ENCODE measurements around the gene SEMA7A. TPM values are rescaled to one million over a fixed set of nuclear protein-coding genes. Genes with fewer than 3 reads are reported as not detected.

Gene SEMA7A
- total RNA-seq, 1 donor from 2014 or later: 0.51 TPM

DNA sequence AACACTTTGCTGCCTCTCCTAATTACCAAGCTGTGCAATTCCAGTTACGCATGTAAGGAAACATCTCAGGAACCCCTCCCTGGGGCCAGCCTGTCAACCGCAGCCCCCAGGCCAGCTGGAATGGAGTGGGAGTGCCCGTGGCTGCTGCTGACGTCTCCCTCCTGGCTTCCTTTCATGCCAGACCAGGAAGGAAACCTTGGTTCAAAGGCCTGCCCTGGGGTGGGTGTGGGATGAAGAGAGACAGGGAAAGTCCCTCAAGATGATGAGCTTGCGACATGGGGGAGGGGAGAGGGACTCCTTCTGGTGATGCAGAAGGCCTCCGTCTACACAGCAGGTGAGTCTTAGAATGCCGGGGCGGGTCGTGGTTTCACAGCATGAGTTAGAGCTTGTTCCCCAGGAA is 54.9 kb downstream of the SEMA7A start:
- TF ChIP-seq, protein P1, sequence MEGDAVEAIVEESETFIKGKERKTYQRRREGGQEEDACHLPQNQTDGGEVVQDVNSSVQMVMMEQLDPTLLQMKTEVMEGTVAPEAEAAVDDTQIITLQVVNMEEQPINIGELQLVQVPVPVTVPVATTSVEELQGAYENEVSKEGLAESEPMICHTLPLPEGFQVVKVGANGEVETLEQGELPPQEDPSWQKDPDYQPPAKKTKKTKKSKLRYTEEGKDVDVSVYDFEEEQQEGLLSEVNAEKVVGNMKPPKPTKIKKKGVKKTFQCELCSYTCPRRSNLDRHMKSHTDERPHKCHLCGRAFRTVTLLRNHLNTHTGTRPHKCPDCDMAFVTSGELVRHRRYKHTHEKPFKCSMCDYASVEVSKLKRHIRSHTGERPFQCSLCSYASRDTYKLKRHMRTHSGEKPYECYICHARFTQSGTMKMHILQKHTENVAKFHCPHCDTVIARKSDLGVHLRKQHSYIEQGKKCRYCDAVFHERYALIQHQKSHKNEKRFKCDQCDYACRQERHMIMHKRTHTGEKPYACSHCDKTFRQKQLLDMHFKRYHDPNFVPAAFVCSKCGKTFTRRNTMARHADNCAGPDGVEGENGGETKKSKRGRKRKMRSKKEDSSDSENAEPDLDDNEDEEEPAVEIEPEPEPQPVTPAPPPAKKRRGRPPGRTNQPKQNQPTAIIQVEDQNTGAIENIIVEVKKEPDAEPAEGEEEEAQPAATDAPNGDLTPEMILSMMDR (IDR thresholded peaks at IDR 0.05): no peak
- no peaks in the 10 kb centered on the region for H3K27me3 Mint-ChIP-seq (ENCODE audit: unreplicated experiment)
- no peaks in the 10 kb centered on the region for H3K9me3 Mint-ChIP-seq (ENCODE audit: unreplicated experiment)
- peaks cover 17% of the 10 kb centered on the region for H3K4me1 Mint-ChIP-seq (ENCODE audit: unreplicated experiment)
- no peak for DNase-seq (ENCODE audit: extremely low spot score, unreplicated experiment)
- no peak overlapping the region for H3K4me3 Mint-ChIP-seq (ENCODE audit: unreplicated experiment)
- H3K27ac Mint-ChIP-seq (ENCODE audit: unreplicated experiment): no peak overlapping the region
- H3K36me3 Mint-ChIP-seq (ENCODE audit: unreplicated experiment): no peaks in the 10 kb centered on the region

DNA sequence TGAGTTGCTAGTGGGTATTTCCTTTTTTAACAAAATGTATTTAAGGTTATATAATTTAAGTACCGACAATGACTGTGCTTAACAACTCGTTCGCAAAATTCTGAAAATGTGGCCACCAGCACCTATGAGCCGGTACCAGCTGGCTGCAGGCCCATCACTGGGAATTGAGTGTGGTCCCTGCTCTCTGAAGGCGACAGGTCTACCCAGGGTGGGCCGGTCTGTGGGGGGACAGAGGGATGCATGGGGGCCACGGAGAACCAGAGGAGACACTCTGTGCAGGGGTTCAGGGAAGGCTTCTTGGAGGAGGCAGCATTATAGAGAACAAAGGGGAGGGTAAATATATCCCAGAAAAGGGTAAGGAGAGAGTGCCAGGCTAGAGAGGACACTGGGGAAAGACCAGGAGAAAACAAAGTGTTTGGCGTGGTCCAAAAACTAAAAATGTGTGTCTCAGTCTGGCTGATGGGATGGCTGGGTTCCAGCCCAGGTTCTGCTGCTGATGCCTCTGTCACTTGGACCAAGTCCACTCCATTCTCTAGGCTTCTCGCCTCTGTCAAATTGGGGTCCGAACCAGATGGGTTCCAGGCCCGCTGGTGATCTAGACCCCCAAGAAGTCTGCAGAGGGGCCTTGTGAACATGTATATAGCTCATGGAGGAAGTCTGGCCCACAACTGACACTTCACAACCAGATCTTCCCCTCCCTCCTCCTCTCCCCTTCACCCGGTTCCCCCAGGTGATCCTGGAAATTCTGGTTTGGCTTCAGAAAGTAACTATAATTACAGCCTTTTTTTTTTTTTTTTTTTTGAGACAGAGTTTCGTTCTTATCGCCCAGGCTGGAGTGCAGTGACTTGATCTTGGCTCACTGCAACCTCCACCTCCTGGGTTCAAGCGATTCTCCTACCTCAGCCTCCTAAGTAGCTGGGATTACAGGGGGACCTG is 55.7 kb downstream of the SEMA7A start:
- Mint-ChIP-seq H3K4me3 (ENCODE audit: unreplicated experiment) (no peak overlapping the region), H3K36me3 (ENCODE audit: unreplicated experiment) (no peaks in the 10 kb centered on the region), H3K9me3 (ENCODE audit: unreplicated experiment) (no peaks in the 10 kb centered on the region), H3K27ac (ENCODE audit: unreplicated experiment) (no peak overlapping the region), H3K4me1 (ENCODE audit: unreplicated experiment) (peaks cover 17% of the 10 kb centered on the region), H3K27me3 (ENCODE audit: unreplicated experiment) (peaks cover under 1% of the 10 kb centered on the region)
- DNase-seq (ENCODE audit: extremely low spot score, unreplicated experiment): no peak
- TF ChIP-seq, protein P1 (IDR thresholded peaks at IDR 0.05): no peak

DNA sequence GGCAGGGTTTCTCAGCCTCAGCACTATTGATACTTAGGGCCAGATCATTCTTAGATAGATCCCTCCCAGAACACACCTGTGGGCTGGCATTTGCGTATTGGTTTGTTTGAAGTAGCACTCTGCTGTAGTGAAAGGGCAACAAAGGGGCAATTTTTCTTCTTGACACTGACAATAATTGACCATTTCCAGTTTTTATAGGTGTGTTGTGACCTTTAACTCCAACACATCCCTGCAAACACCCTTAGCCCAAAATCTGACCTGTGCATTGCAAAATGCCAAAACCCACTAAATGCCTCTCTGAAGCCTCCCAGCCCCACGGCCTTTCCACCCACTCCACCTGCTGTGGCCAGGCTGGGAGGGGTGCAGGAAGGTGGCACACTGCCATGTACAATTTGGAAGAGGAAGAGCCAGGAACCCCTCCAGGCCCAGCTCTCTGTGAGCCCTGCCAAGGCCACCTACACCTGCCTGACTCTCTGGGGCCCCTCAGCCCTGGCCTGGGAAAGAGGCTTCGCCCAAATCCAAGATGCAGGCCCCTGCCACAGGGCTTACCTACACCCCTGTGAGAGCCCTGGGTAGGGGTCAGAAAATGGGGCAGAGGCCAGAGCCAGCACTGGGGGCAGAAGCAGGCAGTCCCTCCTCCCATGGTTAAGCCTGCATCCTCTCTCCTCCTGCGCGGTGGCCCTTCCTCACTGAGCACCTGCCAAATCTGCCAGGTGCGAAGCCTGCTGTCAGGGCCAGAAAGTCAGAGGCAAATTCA is 56.8 kb downstream of the SEMA7A start:
- TF ChIP-seq, protein P1 (IDR thresholded peaks at IDR 0.05): no peak
- DNase-seq (ENCODE audit: extremely low spot score, unreplicated experiment): no peak
- no peaks in the 10 kb centered on the region for H3K36me3 Mint-ChIP-seq (ENCODE audit: unreplicated experiment)
- peaks cover 14% of the 10 kb centered on the region for H3K4me1 Mint-ChIP-seq (ENCODE audit: unreplicated experiment)
- no peak overlapping the region for H3K27ac Mint-ChIP-seq (ENCODE audit: unreplicated experiment)
- H3K27me3 Mint-ChIP-seq (ENCODE audit: unreplicated experiment): peaks cover 10% of the 10 kb centered on the region
- H3K9me3 Mint-ChIP-seq (ENCODE audit: unreplicated experiment): no peaks in the 10 kb centered on the region
- no peak overlapping the region for H3K4me3 Mint-ChIP-seq (ENCODE audit: unreplicated experiment)

- TF ChIP-seq, protein P1 (IDR thresholded peaks at IDR 0.05): no peak
- no peak overlapping the region for H3K27ac Mint-ChIP-seq (ENCODE audit: unreplicated experiment)
- H3K36me3 Mint-ChIP-seq (ENCODE audit: unreplicated experiment): no peaks in the 10 kb centered on the region
- peaks cover 15% of the 10 kb centered on the region for H3K27me3 Mint-ChIP-seq (ENCODE audit: unreplicated experiment)
- peaks cover 14% of the 10 kb centered on the region for H3K4me1 Mint-ChIP-seq (ENCODE audit: unreplicated experiment)
- no peak for DNase-seq (ENCODE audit: extremely low spot score, unreplicated experiment)
- H3K9me3 Mint-ChIP-seq (ENCODE audit: unreplicated experiment): no peaks in the 10 kb centered on the region
- H3K4me3 Mint-ChIP-seq (ENCODE audit: unreplicated experiment): no peak overlapping the region
Observed at GRCh38 chr15:74376226-74376625, 57.5 kb downstream of the SEMA7A start.

DNA sequence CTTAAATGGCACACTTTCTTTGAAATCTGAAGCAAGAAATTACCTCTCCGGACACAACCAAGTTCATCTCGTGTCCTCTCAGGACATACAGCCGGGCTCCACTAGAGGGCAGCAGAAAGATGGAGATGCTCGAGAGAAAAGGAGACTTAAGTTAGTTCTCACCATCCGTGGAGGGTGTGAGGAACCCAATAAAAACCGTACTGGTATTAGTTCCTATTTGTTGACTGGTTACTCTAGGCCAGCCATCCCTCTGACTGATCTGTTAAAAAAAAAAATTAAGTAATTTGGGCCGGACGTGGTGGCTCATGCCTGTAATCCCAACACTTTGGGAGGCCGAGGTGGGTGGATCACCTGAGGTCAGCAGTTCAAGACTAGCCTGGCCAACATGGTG is 58.5 kb downstream of the SEMA7A start:
- Mint-ChIP-seq H3K4me1 (ENCODE audit: unreplicated experiment) (peaks cover 14% of the 10 kb centered on the region), H3K27ac (ENCODE audit: unreplicated experiment) (no peak overlapping the region), H3K27me3 (ENCODE audit: unreplicated experiment) (peaks cover 24% of the 10 kb centered on the region), H3K9me3 (ENCODE audit: unreplicated experiment) (no peaks in the 10 kb centered on the region), H3K36me3 (ENCODE audit: unreplicated experiment) (no peaks in the 10 kb centered on the region), H3K4me3 (ENCODE audit: unreplicated experiment) (peak overlapping the region; percentile 65)
- DNase-seq (ENCODE audit: extremely low spot score, unreplicated experiment): peak; percentile 92
- TF ChIP-seq, protein P1 (IDR thresholded peaks at IDR 0.05): peak; percentile 89

All from osteocyte (in vitro differentiated cells).